SJSA1 (cell line): ENCODE results near the gene RABL3. TPM values are rescaled to one million over a fixed set of nuclear protein-coding genes. Genes with fewer than 3 reads are reported as not detected.
"Not testable (repeated sequence)": the region's sequence is repeated elsewhere in the genome, so short reads cannot be mapped to it uniquely, and the experiment has no call there.

Source experiments
- DNase-seq, 2 experiments: peaks; one replicate each; pipeline ENCODE4 v3.0.0-alpha.2; 2015 to 2020; ENCODE audit warnings: low spot score in 2 of 2, low read depth in 1 of 2
- H3K27ac ChIP-seq: fragments of 250-450 bp; sonication (Bioruptor Pico); 2 replicates; pipeline ENCODE4 v1.5.1; 2020; ENCODE audit warnings: mild to moderate bottlenecking, moderate library complexity
- H3K27me3 ChIP-seq: fragments of 250-450 bp; sonication (Bioruptor Pico); replicated peaks from 2 replicates; pipeline ENCODE4 v1.5.1; 2020; ENCODE audit warnings: mild to moderate bottlenecking, moderate library complexity
- H3K36me3 ChIP-seq: fragments of 250-450 bp; sonication (Bioruptor Pico); 2 replicates; pipeline ENCODE4 v1.5.1; 2020; ENCODE audit warnings: mild to moderate bottlenecking
- H3K4me1 ChIP-seq: fragments of 250-450 bp; sonication (Bioruptor Pico); replicated peaks from 2 replicates; pipeline ENCODE4 v1.6.1; 2021; ENCODE audit warnings: mild to moderate bottlenecking
- H3K4me3 ChIP-seq: fragments of 250-450 bp; sonication (Bioruptor Pico); 2 replicates; pipeline ENCODE4 v1.5.1; 2020; ENCODE audit warnings: mild to moderate bottlenecking
- H3K9me3 ChIP-seq: fragments of 250-450 bp; sonication (Bioruptor Pico); replicated peaks from 2 replicates; pipeline ENCODE4 v1.5.1; 2020; ENCODE audit warnings: mild to moderate bottlenecking
- total RNA-seq: library from RNA; depleted of rRNA; stranded (reverse); fragments of >200 nt; shearing (Covaris generic); gene quantifications from 2 replicates; pipeline ENCODE4 v1.2.3, GENCODE V29; 2014; rRNA removed

RABL3 gene
- total RNA-seq, 1 experiment from 2014 or later, result 17.8 TPM

DNA sequence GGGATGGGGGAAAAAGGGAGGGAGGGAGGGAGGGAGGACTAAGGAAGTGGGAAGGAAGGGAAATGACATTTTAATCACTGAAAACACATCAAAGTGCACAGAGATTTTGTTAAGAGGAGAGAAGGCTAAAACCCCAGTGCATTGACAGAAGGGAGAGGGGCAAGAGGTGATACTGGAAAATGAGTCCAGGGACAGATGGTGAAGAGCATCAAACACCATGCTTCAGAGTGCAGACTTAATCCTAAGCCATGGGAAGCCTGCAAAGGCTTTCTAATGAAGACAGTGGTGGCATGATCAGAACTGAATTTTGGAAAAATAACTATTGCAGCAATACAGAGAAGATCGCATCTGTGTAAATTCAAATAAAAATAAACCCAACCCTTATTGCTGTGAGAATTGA lies 102.1 kb downstream of the RABL3 start:
- Histone ChIP-seq H3K4me1 (peaks cover 9% of the 10 kb centered on the region), H3K36me3 (no peaks in the 10 kb centered on the region), H3K9me3 (no peaks in the 10 kb centered on the region), H3K27ac (no peak overlapping the region), H3K27me3 (no peaks in the 10 kb centered on the region), H3K4me3 (no peak overlapping the region)
- DNase-seq, result no peak

- not testable (repeated sequence) for DNase-seq, H3K4me3 ChIP-seq, H3K4me1 ChIP-seq, H3K9me3 ChIP-seq, H3K27ac ChIP-seq, H3K36me3 ChIP-seq, H3K27me3 ChIP-seq
Observed at GRCh38 chr3:120638820-120639219, 103.5 kb downstream of the RABL3 start.

GRCh38 chr3:120637851-120638559 lies 104.3 kb downstream of the RABL3 start:
- no peak overlapping the region for H3K4me3 ChIP-seq
- H3K36me3 ChIP-seq, result no peaks in the 10 kb centered on the region
- H3K9me3 ChIP-seq, result no peaks in the 10 kb centered on the region
- H3K27ac ChIP-seq, result no peak overlapping the region
- no peak for DNase-seq
- peaks cover 8% of the 10 kb centered on the region for H3K4me1 ChIP-seq
- H3K27me3 ChIP-seq, result no peaks in the 10 kb centered on the region

GRCh38 chr3:120636795-120637401 lies 105.4 kb downstream of the RABL3 start:
- DNase-seq, result no peak
- Histone ChIP-seq H3K9me3 (no peaks in the 10 kb centered on the region), H3K27me3 (no peaks in the 10 kb centered on the region), H3K4me1 (no peaks in the 10 kb centered on the region), H3K27ac (no peak overlapping the region), H3K36me3 (no peaks in the 10 kb centered on the region), H3K4me3 (no peak overlapping the region)

Other genes starting within 250 kb of the RABL3 start
- 84.1 and 135 TPM in 2 replicates for gene NDUFB4, start 146.2 kb downstream of the RABL3 start, total RNA-seq
- gene HGD, start 60.3 kb downstream of the RABL3 start, total RNA-seq, result not detected in 2 replicates
- 15.6 and 17.0 TPM in 2 replicates for gene GTF2E1, start 228 bp upstream of the RABL3 start, total RNA-seq
- 0.03 TPM in 1 of 2 replicates, not detected in the other for gene STXBP5L, start 165.7 kb upstream of the RABL3 start, total RNA-seq